Endothelial cell (in vitro differentiated cells): ENCODE measurements around the gene RBM19. TPM values are rescaled to one million over a fixed set of nuclear protein-coding genes. Genes with fewer than 3 reads are reported as not detected.

Experiments
- DNase-seq: peaks from one replicate; pipeline ENCODE4 v3.0.0; 2021; ENCODE audit warnings: low spot score
- H3K27ac Mint-ChIP-seq: one replicate; pipeline ENCODE4 v1.8.0; 2021; ENCODE audit warnings: mixed read lengths, inconsistent platforms; ENCODE audit not compliant: unreplicated experiment
- H3K27me3 Mint-ChIP-seq: one replicate; pipeline ENCODE4 v1.8.0; 2021; ENCODE audit warnings: mild to moderate bottlenecking, moderate library complexity, mixed read lengths, inconsistent platforms; ENCODE audit not compliant: unreplicated experiment
- H3K36me3 Mint-ChIP-seq: one replicate; pipeline ENCODE4 v1.8.0; 2021; ENCODE audit warnings: mild to moderate bottlenecking, low read depth, mixed read lengths, inconsistent platforms; ENCODE audit not compliant: unreplicated experiment
- H3K4me1 Mint-ChIP-seq: one replicate; pipeline ENCODE4 v1.8.0; 2021; ENCODE audit warnings: mild to moderate bottlenecking, mixed read lengths, inconsistent platforms; ENCODE audit not compliant: unreplicated experiment
- H3K4me3 Mint-ChIP-seq: one replicate; pipeline ENCODE4 v1.8.0; 2021; ENCODE audit warnings: mild to moderate bottlenecking, mixed read lengths, inconsistent platforms; ENCODE audit not compliant: unreplicated experiment
- H3K9me3 Mint-ChIP-seq: one replicate; pipeline ENCODE4 v1.8.0; 2021; ENCODE audit warnings: mixed read lengths, inconsistent platforms; ENCODE audit not compliant: unreplicated experiment
- total RNA-seq: library from RNA; stranded (reverse); fragmentation: NEBNext Ultra II Directional; extraction: Animal tissue kit (Norgen Biotek cat#: 25700); gene quantifications from one replicate; pipeline ENCODE4 v1.2.1, GENCODE V29; 2021; ENCODE audit not compliant: unreplicated experiment
- TF ChIP-seq, protein P1 (sequence below): fragments of 200-600 bp; sonication (generic); IDR thresholded peaks from one replicate; pipeline ENCODE4 v1.5.0; 2021; ENCODE audit warnings: antibody characterized with exemption; ENCODE audit not compliant: unreplicated experiment

RBM19 gene
- total RNA-seq, 1 donor from 2014 or later = 27.4 TPM

GRCh38 chr12:113910751-113911272 is 55.3 kb downstream of the RBM19 start:
- no peak for DNase-seq
- no peaks in the 10 kb centered on the region for H3K9me3 Mint-ChIP-seq
- H3K27ac Mint-ChIP-seq = no peak overlapping the region
- TF ChIP-seq, protein P1, sequence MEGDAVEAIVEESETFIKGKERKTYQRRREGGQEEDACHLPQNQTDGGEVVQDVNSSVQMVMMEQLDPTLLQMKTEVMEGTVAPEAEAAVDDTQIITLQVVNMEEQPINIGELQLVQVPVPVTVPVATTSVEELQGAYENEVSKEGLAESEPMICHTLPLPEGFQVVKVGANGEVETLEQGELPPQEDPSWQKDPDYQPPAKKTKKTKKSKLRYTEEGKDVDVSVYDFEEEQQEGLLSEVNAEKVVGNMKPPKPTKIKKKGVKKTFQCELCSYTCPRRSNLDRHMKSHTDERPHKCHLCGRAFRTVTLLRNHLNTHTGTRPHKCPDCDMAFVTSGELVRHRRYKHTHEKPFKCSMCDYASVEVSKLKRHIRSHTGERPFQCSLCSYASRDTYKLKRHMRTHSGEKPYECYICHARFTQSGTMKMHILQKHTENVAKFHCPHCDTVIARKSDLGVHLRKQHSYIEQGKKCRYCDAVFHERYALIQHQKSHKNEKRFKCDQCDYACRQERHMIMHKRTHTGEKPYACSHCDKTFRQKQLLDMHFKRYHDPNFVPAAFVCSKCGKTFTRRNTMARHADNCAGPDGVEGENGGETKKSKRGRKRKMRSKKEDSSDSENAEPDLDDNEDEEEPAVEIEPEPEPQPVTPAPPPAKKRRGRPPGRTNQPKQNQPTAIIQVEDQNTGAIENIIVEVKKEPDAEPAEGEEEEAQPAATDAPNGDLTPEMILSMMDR = no peak
- peaks cover 22% of the 10 kb centered on the region for H3K36me3 Mint-ChIP-seq
- peaks cover 7% of the 10 kb centered on the region for H3K27me3 Mint-ChIP-seq
- no peak overlapping the region for H3K4me3 Mint-ChIP-seq
- H3K4me1 Mint-ChIP-seq = peaks cover 13% of the 10 kb centered on the region

GRCh38 chr12:113909776-113910420 is 56.2 kb downstream of the RBM19 start:
- no peak overlapping the region for H3K27ac Mint-ChIP-seq
- TF ChIP-seq, protein P1 = no peak

DNA sequence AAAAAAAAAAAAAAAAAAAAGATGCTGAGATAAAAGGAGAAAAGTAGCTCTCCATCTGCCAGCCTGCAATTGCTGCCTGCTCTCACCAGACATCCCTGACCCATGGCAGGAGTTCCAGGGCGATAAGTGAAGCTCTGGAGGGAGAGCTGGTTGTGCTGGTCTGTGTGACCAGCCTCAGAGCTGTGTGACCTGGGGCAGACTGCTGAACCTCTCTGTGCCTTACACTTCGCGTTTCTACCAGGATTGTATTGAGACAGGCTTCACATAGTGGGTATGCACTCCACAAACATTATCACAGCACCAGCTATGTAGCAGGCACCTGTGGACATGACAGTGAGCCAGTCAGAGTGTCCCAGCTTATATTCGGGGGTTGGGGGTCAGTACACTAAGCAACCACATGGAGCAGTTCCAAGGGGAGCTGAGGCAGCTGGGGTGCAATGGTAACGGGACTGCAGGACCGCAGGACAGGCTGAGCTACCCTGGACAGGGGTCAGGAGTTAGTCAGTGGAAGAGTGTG is 57.5 kb downstream of the RBM19 start:
- H3K27ac Mint-ChIP-seq = no peak overlapping the region
- H3K9me3 Mint-ChIP-seq = no peaks in the 10 kb centered on the region
- peaks cover 13% of the 10 kb centered on the region for H3K4me1 Mint-ChIP-seq
- no peak for DNase-seq
- H3K4me3 Mint-ChIP-seq = no peak overlapping the region
- TF ChIP-seq, protein P1 = no peak
- H3K27me3 Mint-ChIP-seq = peaks cover 4% of the 10 kb centered on the region
- peaks cover 22% of the 10 kb centered on the region for H3K36me3 Mint-ChIP-seq

More at GRCh38 chr12:113909776-113910420, 56.2 kb downstream of the RBM19 start:
- Mint-ChIP-seq H3K9me3 (no peaks in the 10 kb centered on the region), H3K36me3 (peaks cover 22% of the 10 kb centered on the region), H3K4me1 (peaks cover 13% of the 10 kb centered on the region), H3K27me3 (peaks cover 5% of the 10 kb centered on the region), H3K4me3 (no peak overlapping the region)
- DNase-seq = no peak

DNA sequence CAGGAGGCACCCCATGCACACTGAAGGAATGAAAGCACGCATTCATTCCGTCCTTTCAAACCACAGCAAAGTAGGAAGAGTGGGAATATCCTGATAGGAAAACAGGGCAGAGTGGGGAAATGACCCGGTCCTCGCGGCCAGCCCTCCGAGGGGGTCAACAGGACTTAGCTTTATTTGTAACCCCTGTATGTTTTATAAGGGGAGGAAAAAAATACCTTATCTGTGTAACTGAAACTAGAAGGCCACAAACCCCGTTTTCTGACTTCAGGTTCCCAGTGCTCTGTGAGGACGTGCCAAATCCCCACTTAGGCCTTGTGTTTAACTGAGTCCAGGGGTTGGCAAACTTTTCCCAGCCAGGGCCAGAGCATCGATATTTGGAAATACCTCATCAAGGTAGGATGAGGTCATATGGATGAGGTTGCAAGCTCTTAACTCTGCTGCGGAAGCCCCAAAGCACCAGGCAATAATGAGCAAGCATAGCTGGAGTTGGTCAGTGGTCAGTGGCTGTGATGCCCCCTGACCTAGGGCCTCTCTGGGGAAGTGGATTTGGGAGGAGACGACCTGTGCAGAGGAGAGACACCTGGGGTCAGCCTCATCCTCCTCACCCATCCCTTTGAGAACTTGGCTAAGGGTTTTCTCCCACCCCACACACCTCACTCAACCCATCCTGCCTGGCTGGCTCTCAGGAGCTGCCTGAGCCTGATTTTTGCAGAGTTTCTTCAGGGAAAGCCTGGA is 58.5 kb downstream of the RBM19 start:
- Mint-ChIP-seq H3K27ac (no peak overlapping the region), H3K36me3 (peaks cover 27% of the 10 kb centered on the region), H3K4me1 (peaks cover 7% of the 10 kb centered on the region), H3K4me3 (no peak overlapping the region), H3K9me3 (no peaks in the 10 kb centered on the region), H3K27me3 (peaks cover 3% of the 10 kb centered on the region)
- TF ChIP-seq, protein P1 = no peak
- DNase-seq = no peak
